Testis (tissue), 3 donors: ENCODE measurements around the gene TNRC18. TPM values are rescaled to one million over a fixed set of nuclear protein-coding genes. Genes with fewer than 3 reads are reported as not detected.

Experiments
- DNase-seq: peaks from one replicate; pipeline ENCODE4 v3.0.0-alpha.2; 2019
- H3K27ac ChIP-seq, 2 donors: fragments of 200-600 bp; sonication (generic); one replicate each; pipeline ENCODE4 v1.5.1; 2019
- H3K27me3 ChIP-seq: fragments of 200-600 bp; sonication (generic); one replicate; pipeline ENCODE4 v1.5.1; 2019
- H3K36me3 ChIP-seq: fragments of 200-600 bp; sonication (generic); one replicate; pipeline ENCODE4 v1.5.1; 2017; ENCODE audit warnings: low read depth; ENCODE audit errors: missing control alignments
- H3K4me1 ChIP-seq: fragments of 200-600 bp; sonication (generic); one replicate; pipeline ENCODE4 v1.5.1; 2019
- H3K4me3 ChIP-seq, 2 donors: fragments of 200-600 bp; sonication (generic); one replicate each; pipeline ENCODE4 v1.5.1; 2017 to 2019
- H3K9me3 ChIP-seq: fragments of 200-600 bp; sonication (generic); one replicate; pipeline ENCODE4 v1.5.1; 2017
- CTCF ChIP-seq, 3 experiments: fragments of 450-650 bp in 2 of 3; fragments of 200-600 bp in 1 of 3; sonication (generic) in 1 of 3; IDR thresholded peaks; one replicate each; pipeline ENCODE4 v1.5.1; 2016 to 2019; ENCODE audit warnings: antibody characterized with exemption in 3 of 3, mild to moderate bottlenecking in 2 of 3, moderate library complexity in 1 of 3
- POLR2A ChIP-seq: fragments of 450-650 bp; IDR thresholded peaks from one replicate; pipeline ENCODE4 v1.6.1; 2017; ENCODE audit warnings: antibody characterized with exemption, mild to moderate bottlenecking, moderate library complexity
- WGBS, 2 donors: methylation state at CpG; one replicate each; pipeline ENCODE4 v1.1.5; 2018; 5-methylcytosine and 5-hydroxymethylcytosine counted together
- intact Hi-C: fragments of 100-400 bp; cut with DNase I; formaldehyde crosslinking; loops from one replicate; pipeline ENCODE4 v1.15.1; 2023; ENCODE audit warnings: low total_unique reads
- polyA plus RNA-seq: library from polyadenylated mRNA; stranded (reverse); fragments of 350-450 nt; fragmentation: Illumina TruSeq; extraction: RNeasy Lipid Tissue Mini Kit (QIAGEN cat#74804); gene quantifications from one replicate; pipeline ENCODE4 v1.2.3, GENCODE V29; 2014; ENCODE audit warnings: low read depth, low replicate concordance; ENCODE audit not compliant: insufficient read depth
- total RNA-seq, 2 donors: library from RNA; depleted of rRNA; stranded (reverse); fragments of >200 nt; gene quantifications; one replicate each; pipeline ENCODE4 v1.2.3, GENCODE V29; 2016

Gene TNRC18
- total and polyA plus RNA-seq, 3 donors from 2014 or later, result 56.2 to 128 (median 117) TPM

GRCh38 chr7:5470167-5470532 is 46.5 kb upstream of the TNRC18 start:
- H3K36me3 ChIP-seq, result no peaks in the 10 kb centered on the region
- no peak overlapping the region for H3K4me3 ChIP-seq
- TF ChIP-seq POLR2A (no peak), CTCF (IDR thresholded peaks at IDR 0.05) (no peak)
- 63 to 83% methylated on average over 7 to 13 of the region's 15 CpGs for WGBS, 2 donors
- peaks cover 5% of the 10 kb centered on the region for H3K4me1 ChIP-seq
- H3K27ac ChIP-seq, result no peak overlapping the region
- H3K27me3 ChIP-seq, result no peaks in the 10 kb centered on the region
- no peaks in the 10 kb centered on the region for H3K9me3 ChIP-seq
- intact Hi-C loops, result no loop called here
- DNase-seq, result no peak

GRCh38 chr7:5469375-5470166 is 45.9 kb upstream of the TNRC18 start:
- Histone ChIP-seq H3K4me1 (peaks cover 5% of the 10 kb centered on the region), H3K27ac (no peak overlapping the region), H3K4me3 (no peak overlapping the region), H3K27me3 (no peaks in the 10 kb centered on the region), H3K36me3 (no peaks in the 10 kb centered on the region), H3K9me3 (no peaks in the 10 kb centered on the region)
- intact Hi-C loops, result no loop called here
- TF ChIP-seq CTCF (IDR thresholded peaks at IDR 0.05), result no peak
- TF ChIP-seq POLR2A, result no peak
- DNase-seq, result no peak
- WGBS, 2 donors, result 90 to 91% methylated on average over 30 to 31 of the region's 32 CpGs

- no peak for DNase-seq
- TF ChIP-seq POLR2A, result no peak
- TF ChIP-seq CTCF (IDR thresholded peaks at IDR 0.05), result no peak
Observed at GRCh38 chr7:5467645-5468044, 44.0 kb upstream of the TNRC18 start.

GRCh38 chr7:5466551-5466950 is 42.9 kb upstream of the TNRC18 start:
- Histone ChIP-seq H3K27me3 (no peaks in the 10 kb centered on the region), H3K4me1 (peaks cover 5% of the 10 kb centered on the region), H3K9me3 (no peaks in the 10 kb centered on the region), H3K4me3 (no peak overlapping the region), H3K27ac (no peak overlapping the region), H3K36me3 (no peaks in the 10 kb centered on the region)
- intact Hi-C loops, result no loop called here
- TF ChIP-seq CTCF (IDR thresholded peaks at IDR 0.05) (no peak), POLR2A (no peak)
- WGBS, 2 donors, result 91 to 97% methylated on average over 11 to 14 of the region's 14 CpGs
- no peak for DNase-seq

More at GRCh38 chr7:5467645-5468044, 44.0 kb upstream of the TNRC18 start:
- Histone ChIP-seq H3K4me3 (no peak overlapping the region), H3K27ac (no peak overlapping the region), H3K36me3 (no peaks in the 10 kb centered on the region), H3K9me3 (no peaks in the 10 kb centered on the region), H3K27me3 (no peaks in the 10 kb centered on the region), H3K4me1 (peaks cover 5% of the 10 kb centered on the region)
- 85% methylated on average over 9 of the region's 9 CpGs for WGBS, 2 donors
- intact Hi-C loops, result no loop called here

- Histone ChIP-seq H3K27me3 (no peaks in the 10 kb centered on the region), H3K4me1 (peaks cover 4% of the 10 kb centered on the region), H3K4me3 (no peak overlapping the region), H3K36me3 (no peaks in the 10 kb centered on the region), H3K27ac (no peak overlapping the region), H3K9me3 (no peaks in the 10 kb centered on the region)
- intact Hi-C loops, result no loop called here
- 64% methylated on average over 3 of the region's 3 CpGs for WGBS, 2 donors
- TF ChIP-seq POLR2A, result no peak
- no peak for TF ChIP-seq CTCF (IDR thresholded peaks at IDR 0.05)
- no peak for DNase-seq
Observed at GRCh38 chr7:5463031-5463430, 39.4 kb upstream of the TNRC18 start.
